HG03378 (cell line): ENCODE results near the gene EPB41L5.
"Not testable (repeated sequence)": the region's sequence is repeated elsewhere in the genome, so short reads cannot be mapped to it uniquely, and the experiment has no call there.

ENCODE experiments used
- ATAC-seq: cut with Tn5 transposase; IDR thresholded peaks from one replicate; pipeline ENCODE4 v1.9.1; 2021; ENCODE audit warnings: mild to moderate bottlenecking, moderate library complexity; ENCODE audit not compliant: unreplicated experiment

EPB41L5 gene

DNA sequence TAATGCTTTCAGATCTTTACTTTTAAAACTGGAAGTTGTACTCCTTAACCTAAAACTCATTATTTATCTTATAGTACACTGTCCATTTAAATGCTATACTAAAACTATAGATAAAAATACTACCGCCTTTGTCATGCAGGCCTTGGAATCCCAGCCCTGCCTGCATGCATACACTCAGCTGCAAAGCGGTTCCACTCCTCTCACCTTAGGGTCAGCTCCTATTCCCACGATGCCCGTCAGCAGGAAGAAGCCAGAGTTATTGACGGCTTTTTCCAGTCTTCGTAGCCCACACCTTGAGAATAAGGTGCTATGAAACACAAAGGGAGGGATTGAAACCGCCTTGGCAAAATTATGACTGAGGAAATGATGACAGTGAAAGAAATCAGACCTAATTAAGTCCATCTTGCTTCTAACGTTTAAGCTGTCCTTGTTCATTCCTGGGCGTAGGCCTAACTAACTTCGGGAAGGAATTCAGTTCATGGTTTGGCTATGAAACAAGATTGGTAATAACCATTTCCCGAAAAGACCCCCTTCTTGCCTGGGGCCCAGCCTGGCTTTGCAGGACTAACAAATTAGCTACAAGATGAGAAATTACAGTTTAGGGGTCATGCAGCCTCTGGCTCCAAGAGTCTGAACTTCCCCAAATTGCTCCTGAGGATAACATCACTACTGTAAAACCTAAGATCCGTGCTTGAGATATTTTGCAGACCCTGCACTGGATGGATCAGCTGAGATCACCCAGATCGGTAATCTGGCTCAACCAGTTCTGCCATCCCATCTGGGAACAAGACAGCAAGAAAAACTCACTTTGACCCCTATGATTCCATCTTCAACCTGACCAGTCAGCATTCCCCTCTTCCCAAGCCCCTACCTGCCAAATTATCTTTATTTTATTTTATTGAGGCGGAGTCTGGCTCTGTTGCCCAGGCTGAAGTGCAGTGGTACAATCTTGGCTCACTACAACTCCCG lies 17.1 kb downstream of the EPB41L5 start:
- no peak for ATAC-seq

DNA sequence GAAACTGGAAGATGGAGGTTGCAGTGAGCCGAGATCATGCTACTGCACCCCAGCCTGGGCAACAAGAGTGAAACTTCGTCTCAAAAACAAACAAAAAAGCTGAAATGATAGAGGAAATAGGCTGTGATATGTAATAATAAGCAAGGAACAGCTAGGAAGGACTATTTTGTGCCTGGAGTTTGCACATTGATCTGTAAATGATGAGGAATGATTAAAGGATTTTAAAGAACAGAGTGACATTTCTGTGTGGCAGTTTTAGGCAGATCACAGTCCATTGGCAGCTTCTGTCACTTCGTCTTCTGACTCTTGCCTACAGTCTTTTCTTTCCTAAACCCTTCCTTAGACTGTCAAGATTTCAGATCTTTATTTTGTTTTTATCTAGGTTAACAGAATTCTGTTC lies 19.4 kb downstream of the EPB41L5 start:
- ATAC-seq: no peak

DNA sequence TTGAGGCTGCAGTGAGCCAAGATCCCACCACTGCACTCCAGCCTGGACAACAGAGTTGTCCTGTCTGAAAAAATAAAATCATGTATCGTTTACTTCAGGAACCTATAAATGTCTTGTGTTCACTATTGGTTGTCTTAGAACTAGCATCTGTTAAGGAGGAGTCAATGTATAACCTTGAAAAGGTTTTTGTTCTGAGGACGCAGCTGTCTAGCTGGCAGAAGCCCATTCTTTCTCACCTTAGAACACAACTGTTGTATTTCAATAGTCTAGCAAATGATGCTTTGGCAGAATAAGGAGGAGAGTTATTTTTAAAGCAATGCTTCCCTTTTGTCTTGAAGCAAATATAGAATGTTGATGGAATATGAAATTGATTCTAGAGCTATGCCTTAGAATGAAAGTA lies 21.1 kb downstream of the EPB41L5 start:
- ATAC-seq: no peak

DNA sequence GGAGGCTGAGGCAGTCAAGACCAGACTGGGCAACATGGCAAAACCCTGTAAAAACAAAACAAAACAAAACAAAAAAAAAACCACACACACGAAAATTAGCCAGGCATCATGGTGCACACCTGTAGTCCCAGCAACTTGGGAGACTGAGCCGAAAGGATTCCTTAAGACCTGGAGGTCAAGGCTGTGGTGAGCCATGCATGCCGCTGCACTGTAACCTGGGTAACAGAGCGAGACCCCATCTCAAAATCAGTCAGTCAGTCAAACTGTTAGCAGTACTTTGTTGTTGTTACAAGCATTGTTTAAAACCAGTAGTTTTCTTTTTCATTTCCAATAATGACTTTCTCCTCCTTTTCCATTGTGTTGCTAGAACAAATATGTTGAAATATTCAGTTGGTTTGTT lies 21.7 kb downstream of the EPB41L5 start:
- ATAC-seq: no peak

DNA sequence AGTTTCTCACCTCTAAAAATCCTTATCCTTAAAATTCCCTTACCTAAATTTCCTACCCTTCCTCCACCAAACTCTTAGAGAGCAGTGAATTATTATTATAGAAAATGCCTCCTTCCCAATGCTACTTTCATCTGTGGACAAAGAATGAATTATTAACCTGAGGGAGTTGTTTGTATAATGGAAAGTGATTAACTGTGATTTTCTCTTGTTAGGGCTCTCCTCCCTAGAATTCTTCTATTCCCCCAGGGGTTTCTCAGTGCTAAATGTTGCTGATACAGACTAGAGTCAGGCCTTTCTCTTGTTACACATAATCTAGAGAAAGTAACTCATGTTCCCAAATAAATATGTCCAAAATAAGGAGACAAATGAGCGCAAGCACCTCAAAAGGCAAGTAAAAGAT lies 23.3 kb downstream of the EPB41L5 start:
- ATAC-seq: no peak

DNA sequence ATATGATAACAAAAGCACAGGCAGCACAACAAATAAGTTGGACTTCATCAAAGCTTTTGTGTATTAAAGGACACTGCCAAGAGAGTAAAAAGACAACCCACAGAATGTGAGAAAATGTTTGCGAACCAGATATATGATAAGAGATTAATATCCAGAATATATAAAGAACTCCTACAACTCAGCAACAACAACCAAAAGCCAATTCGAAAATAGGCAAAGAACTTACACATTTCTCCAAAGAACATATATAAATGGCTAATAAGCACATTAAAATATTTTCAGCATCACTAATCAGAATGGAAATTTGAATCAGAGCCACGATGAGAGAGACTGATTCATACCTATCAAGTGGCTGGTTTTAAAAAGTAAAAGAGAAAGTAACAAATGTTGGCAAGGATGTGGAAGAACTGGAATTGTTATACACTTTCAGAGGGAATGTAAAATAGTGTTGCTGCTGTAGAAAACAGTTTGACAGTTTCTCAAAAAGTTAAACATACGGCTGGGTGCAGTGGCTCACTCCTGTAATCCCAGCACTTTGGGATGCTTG lies 25.2 kb downstream of the EPB41L5 start:
- ATAC-seq: no peak

DNA sequence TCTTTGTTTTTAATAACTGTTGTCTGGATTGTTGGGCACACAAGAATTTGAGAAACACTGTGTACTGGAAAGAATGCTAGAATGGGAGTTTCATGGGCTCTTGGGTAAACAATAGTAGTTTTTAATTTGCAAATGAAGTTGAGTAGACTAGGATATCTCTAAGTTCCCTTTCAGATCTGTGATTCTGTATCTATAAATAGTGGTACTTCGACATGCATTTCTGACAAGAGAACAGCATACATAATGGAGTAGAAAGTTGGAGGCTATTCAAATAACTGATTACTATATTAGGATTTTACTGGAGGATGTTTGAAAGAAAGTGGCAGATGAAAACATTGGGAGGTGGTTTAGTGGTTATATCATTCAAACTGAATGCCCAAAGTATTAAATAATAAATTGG lies 29.5 kb downstream of the EPB41L5 start:
- ATAC-seq: no peak

DNA sequence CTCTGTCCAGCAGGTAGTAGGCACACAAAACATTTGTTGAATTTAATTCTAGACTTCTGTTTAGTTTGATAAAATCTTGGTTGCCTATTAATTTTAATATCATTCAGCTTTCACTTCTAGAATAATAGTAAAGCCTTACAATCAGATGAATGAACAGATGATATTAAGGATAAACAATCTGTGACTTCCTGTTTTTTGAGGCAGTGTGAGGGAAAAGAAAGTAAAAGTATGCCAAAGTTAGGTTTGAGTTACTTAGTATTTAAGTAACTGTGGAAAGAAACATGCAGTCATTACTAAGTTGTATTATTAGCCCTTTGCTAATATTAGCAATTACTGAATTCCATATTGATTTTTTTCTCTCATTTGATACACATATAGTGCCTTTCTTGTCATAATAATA lies 31.5 kb downstream of the EPB41L5 start:
- ATAC-seq: no peak

DNA sequence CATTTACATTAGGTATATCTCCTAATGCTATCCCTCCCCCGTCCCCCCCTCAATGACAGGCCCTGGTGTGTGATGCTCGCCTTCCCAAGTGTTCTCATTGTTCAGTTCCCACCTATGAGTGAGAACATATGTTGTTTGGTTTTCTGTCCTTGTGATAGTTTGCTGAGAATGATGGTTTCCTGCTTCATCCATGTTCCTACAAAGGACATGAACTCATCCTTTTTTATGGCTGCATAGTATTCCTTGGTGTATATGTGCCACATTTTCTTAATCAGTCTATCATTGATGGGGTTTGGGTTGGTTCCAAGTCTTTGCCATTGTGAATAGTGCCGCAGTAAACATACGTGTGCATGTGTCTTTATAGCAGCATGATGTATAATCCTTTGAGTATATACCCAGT lies 32.9 kb downstream of the EPB41L5 start:
- not testable (repeated sequence) for ATAC-seq

DNA sequence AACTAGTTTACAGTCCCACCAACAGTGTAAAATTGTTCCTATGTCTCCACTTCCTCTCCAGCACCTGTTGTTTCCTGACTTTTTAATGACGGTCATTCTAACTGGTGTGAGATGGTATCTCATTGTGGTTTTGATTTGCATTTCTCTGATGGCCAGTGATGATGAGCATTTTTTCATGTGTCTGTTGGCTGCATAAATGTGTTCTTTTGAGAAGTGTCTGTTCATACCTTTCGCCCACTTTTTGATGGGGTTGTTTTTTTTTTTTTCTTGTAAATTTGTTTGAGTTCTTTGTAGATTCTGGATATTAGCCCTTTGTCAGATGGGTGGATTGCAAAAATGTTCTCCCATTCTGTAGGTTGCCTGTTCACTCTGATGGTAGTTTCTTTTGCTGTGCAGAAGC lies 33.4 kb downstream of the EPB41L5 start:
- ATAC-seq: not testable (repeated sequence)

DNA sequence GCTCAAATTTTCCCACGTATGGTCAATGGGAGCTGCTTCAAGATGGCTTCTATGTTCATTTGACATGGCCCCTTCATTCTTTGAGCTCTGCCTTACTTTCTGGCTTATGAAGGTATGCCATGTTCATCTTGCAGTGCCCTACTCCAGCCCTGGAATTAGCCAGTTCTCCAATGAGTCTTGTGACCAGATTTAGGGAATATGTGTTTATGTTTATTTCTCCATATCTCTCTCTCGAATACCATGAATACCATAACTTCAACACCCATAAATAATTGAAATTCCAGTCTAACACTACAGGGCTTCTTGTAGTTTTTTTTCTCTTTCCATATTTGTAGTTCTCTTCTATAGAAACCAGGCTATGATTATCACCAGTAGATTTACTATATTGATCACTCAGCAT lies 39.7 kb downstream of the EPB41L5 start:
- no peak for ATAC-seq

DNA sequence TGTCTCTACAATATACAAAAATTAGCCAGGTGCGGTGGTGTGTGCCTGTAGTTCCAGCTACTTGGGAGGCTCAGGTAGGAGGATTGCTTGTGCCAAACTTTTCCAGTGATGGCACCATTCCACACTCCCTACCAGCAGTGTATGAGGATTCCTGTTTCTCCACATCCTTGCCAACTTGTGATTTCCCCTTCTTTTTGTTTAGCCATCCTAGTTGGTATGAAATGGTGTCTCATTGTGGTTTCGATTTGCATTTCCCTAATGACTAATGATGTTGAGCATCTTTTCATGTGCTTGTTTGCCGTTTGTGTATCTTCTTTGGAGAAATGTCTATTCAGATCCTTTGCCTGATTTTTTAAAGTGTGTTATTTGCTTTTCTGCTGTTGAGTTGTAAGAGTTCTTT lies 41.0 kb downstream of the EPB41L5 start:
- no peak for ATAC-seq

DNA sequence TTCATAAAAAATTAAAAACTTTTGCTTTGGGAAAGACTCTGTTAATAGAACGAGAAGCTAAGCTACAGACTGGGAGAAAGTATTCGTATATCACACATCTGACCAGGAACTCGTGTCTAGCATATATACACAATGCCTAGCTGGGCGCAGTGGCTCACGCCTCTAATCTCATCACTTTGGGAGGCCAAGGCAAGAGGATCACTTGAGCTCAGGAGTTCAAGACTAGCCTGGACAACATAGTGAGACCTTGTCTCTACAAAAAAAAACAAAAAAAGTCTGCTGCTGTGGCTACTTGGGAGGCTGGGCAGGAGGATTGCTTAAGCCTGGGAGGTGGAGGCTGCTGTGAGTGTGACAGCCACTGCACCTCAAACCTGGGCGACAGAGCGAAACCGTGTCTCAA lies 46.6 kb downstream of the EPB41L5 start:
- ATAC-seq: no peak

DNA sequence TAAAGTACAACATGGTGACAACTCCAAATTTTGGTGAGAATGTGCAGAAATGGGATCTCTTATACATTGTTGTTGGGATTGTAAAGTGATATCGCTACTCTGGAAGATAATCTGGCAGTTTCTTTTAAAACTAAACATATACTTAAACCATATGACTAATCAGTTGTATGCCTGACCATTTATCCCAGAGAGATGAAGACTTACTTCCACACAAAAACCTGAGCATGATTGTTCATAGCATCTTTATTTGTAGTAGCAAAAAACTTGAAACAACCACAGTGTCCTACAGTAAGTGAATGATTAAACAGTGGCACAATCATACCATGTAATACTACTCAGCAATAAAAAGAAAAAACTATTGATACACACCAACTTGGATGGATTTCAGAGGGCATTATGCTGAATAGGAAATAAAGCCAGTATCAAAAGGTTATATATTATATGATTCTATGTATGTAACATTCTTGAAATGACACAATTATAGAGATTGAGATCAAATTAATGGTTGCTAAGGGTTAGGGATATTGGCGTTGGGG lies 47.3 kb downstream of the EPB41L5 start:
- no peak for ATAC-seq

DNA sequence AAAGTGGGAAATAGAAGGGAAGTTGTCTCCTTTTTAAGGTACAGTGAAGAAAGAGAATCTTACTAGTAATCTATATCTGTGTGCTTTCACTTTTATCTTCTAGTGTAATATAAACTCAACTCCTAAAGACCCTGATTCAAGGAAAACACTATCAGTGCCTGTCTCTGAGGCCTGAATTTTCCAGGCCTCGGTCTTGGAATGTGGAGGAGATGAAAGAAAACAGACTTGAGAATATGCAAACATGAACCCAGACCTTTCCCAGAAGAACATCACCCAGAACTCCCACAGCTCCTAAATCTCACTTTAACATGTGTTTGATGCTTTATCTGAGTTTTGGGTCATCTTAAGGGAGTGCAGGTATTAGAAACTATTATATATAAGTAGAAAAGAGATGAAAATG lies 51.8 kb downstream of the EPB41L5 start:
- no peak for ATAC-seq

DNA sequence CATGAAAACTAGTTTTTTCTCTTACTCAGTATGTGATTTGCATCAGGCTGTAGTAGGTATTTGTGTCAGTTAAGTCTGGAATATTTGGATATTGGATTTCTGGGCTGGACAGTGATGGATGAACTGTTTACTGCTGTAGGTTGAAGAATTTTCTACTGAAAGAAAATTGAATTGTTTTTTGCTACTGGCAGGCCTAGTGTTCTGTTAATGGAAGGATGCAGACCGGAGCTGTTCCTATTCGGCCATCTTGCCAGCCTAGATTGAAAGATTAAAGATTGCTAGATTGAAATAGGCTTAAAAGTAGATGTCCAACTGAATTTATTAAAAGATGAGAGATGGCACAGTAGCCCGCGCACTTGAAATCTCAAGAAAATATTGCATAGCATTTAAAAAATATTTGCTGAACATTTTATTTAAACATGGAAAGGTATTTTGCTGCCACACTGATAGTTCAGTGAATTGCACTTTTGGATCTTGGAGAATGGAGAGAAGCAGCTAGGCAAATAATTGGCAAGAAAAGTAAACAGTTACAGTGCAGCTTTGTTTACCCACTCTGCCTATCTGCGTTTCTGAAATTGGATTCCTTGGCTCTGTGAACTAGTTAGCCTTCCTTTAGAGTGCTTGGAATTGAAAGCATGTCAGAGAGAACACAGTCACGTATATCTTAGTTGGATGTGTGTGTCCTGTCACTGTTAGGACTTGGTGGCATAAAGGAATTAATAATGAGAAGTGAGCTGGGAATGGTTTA lies 54.1 kb downstream of the EPB41L5 start:
- ATAC-seq: no peak

DNA sequence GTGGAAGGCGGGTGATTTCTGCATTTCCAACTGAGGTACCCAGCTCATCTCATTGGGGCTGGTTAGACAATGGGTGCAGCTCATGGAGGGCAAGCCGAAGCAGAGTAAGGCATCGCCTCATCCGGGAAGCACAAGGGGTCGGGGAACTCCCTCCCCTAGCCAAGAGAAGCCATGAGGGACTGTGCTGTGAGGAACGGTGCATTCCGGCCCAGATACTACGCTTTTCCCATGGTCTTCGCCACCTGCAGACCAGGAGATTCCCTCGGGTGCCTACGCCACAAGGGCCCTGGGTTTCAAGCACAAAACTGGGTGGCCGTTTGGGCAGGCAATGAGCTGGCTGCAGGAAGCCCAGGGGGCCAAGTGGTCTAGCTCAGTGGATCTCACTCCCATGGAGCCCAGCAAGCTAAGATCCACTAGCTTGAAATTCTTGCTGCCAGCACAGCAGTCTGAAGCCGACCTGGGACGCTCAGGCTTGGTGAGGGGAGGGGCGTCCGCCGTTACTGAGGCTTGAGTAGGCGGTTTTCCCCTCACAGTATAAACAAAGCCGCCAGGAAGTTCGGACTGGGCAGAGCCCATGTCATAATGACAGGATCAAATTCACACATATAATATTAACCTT lies 55.3 kb downstream of the EPB41L5 start:
- ATAC-seq: not testable (repeated sequence)

DNA sequence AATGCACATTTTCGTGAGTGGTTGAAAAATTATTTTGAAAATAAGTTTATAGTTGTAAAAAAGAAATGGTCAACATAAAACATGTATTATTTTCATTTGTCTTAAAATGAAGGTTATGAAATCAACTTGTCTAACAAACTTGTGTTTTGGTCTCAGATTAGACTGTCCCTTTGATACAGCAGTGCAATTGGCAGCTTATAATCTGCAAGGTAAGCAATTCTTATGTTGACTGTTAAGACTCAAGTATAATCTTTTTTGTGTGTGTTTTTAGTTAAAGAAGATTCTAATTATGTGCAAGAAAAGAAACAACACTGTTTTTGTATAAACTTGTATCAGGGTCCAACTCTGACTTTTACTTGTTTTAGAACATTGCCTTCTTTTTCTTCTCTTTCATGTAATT lies 62.7 kb downstream of the EPB41L5 start:
- no peak for ATAC-seq

DNA sequence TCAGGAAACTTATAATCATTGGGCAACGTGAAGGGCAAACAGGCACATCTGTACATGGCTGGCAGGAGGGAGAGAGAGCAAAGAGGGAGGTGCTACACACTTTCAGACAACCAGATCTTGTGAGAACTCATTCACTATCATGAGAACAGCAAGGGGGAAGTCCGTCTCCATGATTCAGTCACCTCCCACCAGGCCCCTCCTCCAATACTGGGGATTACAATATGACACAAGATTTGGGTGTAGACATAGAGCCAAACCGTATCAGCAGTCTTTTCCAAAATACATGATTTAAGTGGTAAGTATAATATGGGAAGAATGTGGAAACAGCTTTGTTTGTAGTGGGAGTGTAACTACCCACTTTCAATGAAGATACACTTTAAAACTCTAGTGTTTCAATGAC lies 65.0 kb downstream of the EPB41L5 start:
- no peak for ATAC-seq

DNA sequence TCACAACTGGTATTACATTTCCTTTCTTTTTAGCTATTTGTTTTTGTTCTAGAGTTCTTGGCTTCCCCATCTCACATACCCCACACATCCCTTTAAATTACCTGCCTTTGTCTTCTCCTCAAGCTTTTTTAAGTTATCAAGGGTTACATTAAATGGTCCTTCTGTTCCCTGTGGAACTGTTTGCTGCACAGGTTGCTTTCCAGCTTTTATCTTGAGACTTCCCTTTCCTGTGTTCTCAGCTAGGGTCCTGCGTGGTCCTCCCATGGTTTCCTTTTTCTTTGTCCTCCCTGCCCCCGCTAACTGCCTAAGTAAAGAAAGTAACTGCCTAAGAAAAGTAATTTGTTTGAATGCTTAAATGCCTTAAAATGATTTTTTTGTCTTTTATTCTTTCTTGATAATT lies 66.8 kb downstream of the EPB41L5 start:
- no peak for ATAC-seq

DNA sequence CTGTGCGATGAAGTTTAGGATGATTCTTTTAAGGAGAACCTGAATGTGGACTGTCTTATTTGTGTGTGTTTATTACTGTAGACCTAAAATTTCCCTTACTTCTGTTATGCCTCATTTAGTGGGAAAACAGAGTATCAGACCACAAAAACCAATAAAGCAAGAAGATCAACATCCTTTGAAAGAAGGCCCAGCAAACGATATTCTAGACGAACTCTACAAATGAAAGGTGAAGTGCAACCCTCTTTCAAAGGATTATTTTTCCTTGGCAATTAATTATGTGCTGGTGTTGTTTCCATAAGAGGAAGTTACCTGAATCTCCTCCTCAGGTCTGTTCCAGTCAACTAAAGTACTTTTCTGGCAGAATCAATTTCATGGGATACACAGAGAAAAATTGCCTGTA lies 78.6 kb downstream of the EPB41L5 start:
- no peak for ATAC-seq
